Breast epithelium (tissue), 3 donors: ENCODE results near the gene ARHGAP36.

Experiments
- CTCF ChIP-seq, 3 donors: fragments of 450-650 bp; IDR thresholded peaks; one replicate each; pipeline ENCODE4 v1.5.1; 2016 to 2017; ENCODE audit warnings: antibody characterized with exemption in 3 of 3, mild to moderate bottlenecking in 3 of 3, moderate library complexity in 3 of 3
- POLR2AphosphoS5 ChIP-seq, 3 donors: sonication (generic); formaldehyde crosslinking; IDR thresholded peaks; one replicate each; pipeline ENCODE4 v1.6.1; 2017; ENCODE audit warnings: antibody characterized with exemption in 3 of 3

DNA sequence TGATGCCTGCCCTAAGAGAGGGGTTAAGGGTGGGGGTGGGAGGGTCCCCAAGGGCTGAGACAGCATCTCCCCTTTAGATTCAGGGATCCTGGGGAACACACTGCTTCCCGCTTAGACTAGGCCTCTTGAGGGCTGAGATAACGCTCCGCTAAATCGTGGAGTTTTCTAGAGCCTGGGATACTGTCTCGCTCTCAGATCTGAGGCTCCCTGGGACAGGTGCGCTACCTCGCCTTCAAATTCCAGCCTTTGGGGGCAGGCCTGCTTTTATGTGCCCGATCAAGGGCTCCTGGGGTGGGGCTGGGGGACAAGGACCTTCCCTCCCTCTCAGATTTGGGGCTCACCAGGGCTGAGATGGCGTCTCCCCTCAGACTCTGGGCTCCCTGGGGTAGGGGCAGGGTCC is 440 bp upstream of the ARHGAP36 start:
- TF ChIP-seq CTCF (IDR thresholded peaks at IDR 0.05) (no peak), POLR2AphosphoS5 (IDR thresholded peaks at IDR 0.05) (no peak)
